Fibroblast of skin of right biceps (primary cell): Measurements from ENCODE around the gene KCNMB2.
"Not testable (repeated sequence)": the region's sequence is repeated elsewhere in the genome, so short reads cannot be mapped to it uniquely, and the experiment has no call there.

ENCODE experiments used
- DNase-seq: peaks from one replicate; pipeline ENCODE4 v3.0.0-alpha.2; 2013

KCNMB2 gene

GRCh38 chr3:178826435-178827123, 290.3 kb downstream of the KCNMB2 start:
- no peak for DNase-seq

- no peak for DNase-seq
Observed at GRCh38 chr3:178827285-178827856, 291.1 kb downstream of the KCNMB2 start.

- no peak for DNase-seq
Observed at GRCh38 chr3:178833695-178834094, 297.5 kb downstream of the KCNMB2 start.

- DNase-seq = no peak
Observed at GRCh38 chr3:178835033-178835432, 298.8 kb downstream of the KCNMB2 start.

- no peak for DNase-seq
Observed at GRCh38 chr3:178837512-178837911, 301.3 kb downstream of the KCNMB2 start.

- DNase-seq = no peak
Observed at GRCh38 chr3:178840586-178840985, 304.4 kb downstream of the KCNMB2 start.

- no peak for DNase-seq
Observed at GRCh38 chr3:178841011-178841410, 304.8 kb downstream of the KCNMB2 start.

- DNase-seq = no peak
Observed at GRCh38 chr3:178844916-178845315, 308.7 kb downstream of the KCNMB2 start.

GRCh38 chr3:178845420-178846118, 309.3 kb downstream of the KCNMB2 start:
- peak; percentile 74 for DNase-seq

- peak; percentile 34 for DNase-seq
Observed at GRCh38 chr3:178847190-178847589, 311.0 kb downstream of the KCNMB2 start.

- no peak for DNase-seq
Observed at GRCh38 chr3:178849199-178849910, 313.1 kb downstream of the KCNMB2 start.

GRCh38 chr3:178850450-178851190, 314.4 kb downstream of the KCNMB2 start:
- DNase-seq = peak; percentile 29

GRCh38 chr3:178851564-178851963, 315.3 kb downstream of the KCNMB2 start:
- DNase-seq = no peak

- DNase-seq = no peak
Observed at GRCh38 chr3:178856804-178857203, 320.6 kb downstream of the KCNMB2 start.

- DNase-seq = no peak
Observed at GRCh38 chr3:178859386-178859785, 323.1 kb downstream of the KCNMB2 start.

GRCh38 chr3:178859900-178860436, 323.7 kb downstream of the KCNMB2 start:
- not testable (repeated sequence) for DNase-seq

- DNase-seq = no peak
Observed at GRCh38 chr3:178868681-178869080, 332.4 kb downstream of the KCNMB2 start.

GRCh38 chr3:178870085-178870484, 333.8 kb downstream of the KCNMB2 start:
- no peak for DNase-seq

GRCh38 chr3:178875157-178875556, 338.9 kb downstream of the KCNMB2 start:
- DNase-seq = no peak

- DNase-seq = no peak
Observed at GRCh38 chr3:178875836-178876235, 339.6 kb downstream of the KCNMB2 start.

GRCh38 chr3:178880274-178880673, 344.0 kb downstream of the KCNMB2 start:
- DNase-seq = no peak
